GM21619 (cell line): ENCODE measurements around the gene LSM7.
"Not testable (repeated sequence)": the region's sequence is repeated elsewhere in the genome, so short reads cannot be mapped to it uniquely, and the experiment has no call there.

ENCODE experiments used
- ATAC-seq: cut with Tn5 transposase; IDR thresholded peaks from one replicate; pipeline ENCODE4 v1.9.1; 2021; ENCODE audit not compliant: unreplicated experiment

Gene LSM7

DNA sequence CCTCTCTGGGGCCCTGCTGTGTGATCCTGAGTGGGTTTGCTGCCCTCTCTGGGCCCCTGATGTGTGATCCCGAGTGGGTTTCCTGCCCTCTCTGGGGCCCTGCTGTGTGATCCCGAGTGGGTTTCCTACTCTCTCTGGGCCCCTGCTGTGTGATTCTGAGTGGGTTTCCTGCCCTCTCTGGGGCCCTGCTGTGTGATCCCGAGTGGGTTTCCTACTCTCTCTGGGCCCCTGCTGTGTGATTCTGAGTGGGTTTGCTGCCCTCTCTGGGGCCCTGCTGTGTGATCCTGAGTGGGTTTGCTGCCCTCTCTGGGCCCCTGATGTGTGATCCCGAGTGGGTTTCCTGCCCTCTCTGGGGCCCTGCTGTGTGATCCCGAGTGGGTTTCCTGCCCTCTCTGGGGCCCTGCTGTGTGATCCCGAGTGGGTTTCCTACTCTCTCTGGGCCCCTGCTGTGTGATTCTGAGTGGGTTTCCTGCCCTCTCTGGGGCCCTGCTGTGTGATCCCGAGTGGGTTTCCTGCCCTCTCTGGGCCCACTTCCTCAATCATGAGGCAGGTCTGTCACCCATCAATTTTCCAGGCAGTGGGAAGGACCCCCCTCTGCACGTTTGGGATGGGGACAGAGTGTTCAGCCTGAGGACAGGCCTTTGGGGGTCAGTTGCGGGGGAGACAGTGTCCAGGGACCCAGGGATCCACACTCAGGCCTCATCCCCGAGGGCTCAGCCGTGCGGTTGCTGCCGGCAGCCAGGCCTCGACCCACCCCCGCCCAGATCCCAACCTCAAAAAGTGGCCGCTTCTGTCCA, 46.9 kb downstream of the LSM7 start:
- not testable (repeated sequence) for ATAC-seq

DNA sequence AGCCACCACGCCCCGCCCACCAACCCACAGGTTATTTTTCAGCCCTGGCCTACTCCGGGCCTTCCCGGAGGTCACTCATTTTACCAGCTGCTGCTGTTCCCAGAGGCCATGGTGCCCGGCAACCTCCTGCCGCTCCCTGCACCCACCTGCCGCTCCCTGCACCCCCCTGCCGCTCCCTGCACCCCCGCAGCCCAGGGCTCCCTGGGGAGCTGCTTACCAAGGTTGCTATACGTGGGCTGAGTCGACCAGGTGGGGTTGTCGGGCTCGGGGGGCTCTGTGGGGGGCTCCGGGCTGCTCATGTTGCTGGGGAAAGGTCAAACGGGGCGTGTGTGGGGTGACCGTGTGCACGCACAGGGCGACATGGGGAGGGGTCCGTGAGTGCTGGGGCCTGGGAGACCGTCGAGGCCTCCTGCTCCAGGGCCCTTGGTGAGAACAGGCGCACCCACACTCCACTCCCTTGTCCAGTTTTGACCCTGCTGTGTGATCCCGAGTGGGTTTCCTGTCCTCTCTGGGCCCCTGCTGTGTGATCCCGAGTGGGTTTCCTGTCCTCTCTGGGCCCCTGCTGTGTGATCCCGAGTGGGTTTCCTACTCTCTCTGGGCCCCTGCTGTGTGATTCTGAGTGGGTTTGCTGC, 47.6 kb downstream of the LSM7 start:
- no peak for ATAC-seq

DNA sequence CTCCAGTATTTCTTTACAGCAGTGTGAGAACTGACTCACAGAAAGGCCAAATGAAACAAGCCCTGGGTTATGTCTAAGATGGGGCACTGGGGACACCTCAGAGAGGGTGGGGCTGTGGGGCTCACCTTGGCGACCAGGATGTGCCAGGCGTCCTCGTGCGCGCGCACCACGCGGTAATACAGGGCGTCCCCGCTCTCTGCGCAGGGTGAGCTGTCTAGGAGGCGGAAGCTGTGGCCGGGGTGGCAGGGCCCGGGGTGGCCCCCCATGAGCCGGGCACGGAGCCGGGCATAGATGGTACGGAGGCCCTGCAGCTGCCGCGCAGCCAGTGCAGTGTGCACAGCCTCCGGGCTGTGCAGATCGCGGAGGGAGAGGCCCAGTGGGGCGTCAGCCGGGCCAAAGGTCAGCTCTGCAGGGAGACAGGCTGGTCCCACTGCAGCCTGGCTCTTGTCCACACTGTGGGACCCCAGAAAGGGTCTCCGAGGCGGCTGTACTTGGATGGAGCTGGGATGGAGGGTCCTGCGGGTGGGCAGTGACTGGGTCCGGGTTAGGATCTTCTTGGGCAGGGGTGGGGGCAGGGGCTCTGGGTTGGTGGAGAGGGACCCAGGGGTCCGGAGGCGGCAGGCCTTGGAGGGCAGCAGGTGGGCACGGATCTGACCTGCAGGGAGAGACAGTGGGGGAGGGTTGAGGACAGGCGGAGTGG, 49.8 kb downstream of the LSM7 start:
- ATAC-seq: no peak

DNA sequence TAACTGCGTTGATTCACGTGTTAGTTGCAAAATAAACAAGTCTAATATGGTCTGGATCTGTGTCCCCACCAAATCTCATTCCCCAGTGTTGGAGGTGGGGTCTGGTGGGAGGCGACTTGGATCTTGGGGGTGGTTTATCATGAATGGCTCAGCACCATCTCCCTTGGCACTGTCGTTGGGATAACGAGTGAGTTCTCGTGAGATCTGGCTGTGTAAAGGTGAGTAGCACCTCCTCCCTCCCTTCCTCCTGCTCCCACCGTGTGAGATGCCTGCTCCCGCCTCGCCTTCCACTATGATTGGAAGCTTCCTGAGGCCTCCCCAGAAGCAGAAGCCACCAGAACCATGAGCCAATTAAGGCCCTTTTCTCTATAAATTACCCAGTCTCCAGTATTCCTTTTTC, 51.2 kb downstream of the LSM7 start:
- ATAC-seq: no peak

DNA sequence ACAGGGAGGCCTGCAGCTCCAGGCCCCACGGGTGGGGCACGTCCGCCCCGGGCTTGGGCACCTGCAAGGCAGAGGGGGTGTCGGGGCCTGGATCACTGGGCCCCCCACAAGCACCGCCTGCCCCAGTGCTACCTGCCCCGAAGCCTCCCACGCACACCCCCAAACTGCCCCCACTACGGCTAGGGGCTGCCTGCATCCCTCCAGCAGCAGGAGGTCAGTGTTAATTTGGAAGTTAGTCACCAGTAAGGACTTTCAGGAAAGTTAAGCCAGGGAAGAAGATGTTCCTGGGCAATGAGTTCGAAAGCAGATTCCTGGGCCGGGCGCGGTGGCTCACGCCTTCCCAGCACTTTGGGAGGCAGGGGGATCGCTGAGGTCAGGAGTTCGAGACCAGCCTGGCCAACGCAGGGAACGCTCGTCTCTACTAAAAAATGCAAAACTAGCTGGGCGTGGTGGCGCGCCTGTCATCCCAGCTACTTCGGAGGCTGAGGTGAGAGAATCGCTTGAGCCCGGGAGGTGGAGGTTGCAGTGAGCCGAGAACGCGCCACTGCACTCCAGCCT, 51.9 kb downstream of the LSM7 start:
- no peak for ATAC-seq

DNA sequence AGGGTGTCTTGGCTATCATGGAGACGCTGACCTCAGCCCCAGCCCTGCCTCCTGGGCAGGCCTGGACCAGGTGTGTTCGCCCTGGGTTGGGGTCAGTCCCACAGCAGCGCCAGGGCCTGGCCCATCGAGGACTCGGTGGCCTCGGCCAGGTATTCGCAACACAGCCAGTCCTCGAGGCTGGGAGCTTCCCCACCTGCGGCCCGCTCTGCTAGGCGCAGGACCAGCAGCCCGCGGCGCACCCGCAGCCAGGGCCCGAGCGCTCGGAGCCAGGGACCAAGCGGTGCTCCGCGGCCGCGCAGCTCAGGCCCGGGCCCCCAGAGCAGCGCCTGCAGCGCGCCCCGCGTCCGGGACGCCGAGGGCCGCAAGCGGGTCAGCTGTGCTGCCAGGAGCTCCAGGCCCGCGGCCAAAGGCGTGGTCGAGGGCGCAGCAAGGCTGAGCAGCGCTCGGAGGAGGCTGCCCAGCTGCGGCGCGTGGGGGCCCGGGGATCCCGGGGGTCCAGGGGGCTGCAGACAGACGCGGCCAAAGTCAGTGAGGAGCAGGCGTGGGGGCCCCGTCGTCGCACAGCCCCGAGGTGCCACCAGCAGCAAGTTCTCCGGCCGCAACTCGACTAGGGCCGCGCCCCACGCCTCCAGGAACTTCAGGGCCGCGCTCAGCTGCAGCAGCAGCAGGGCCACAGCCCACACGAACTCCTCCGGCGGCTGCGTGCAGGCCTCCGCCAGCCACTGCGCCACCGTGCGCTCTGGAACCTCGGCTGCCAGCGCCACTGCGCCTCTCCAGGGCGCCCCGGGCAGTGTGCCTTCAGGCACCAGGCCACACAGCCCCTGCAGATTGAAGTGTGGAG, 52.6 kb downstream of the LSM7 start:
- ATAC-seq: no peak

DNA sequence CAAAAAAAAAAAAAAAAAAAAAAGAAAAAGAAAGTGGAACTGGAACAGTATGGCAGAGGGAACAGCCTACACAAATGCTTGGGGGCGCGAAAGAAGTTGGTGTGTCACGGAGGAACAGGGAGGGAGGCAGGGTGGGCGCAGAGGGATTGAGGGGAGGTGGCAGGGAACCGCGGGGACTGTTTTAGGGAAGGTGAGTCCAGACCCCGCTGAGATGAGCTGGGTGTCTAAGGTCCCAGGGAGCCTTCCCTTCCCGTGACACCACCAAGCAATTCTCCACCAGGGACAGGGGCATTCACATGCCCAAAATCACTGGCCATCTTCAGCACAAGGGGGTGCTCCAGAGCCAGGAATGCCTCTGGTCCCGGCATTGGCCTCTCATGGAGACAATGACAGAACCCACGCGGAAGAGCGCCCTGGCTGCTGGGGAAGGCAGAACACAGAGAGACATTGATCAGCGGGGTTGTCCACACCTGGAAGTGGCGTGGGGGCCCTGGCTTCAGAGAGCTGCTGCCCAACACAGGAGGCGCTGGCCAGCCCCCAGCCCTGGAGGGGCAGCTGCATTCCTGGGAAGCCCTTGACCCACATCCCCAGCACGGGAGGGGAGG, 53.4 kb downstream of the LSM7 start:
- ATAC-seq: no peak

DNA sequence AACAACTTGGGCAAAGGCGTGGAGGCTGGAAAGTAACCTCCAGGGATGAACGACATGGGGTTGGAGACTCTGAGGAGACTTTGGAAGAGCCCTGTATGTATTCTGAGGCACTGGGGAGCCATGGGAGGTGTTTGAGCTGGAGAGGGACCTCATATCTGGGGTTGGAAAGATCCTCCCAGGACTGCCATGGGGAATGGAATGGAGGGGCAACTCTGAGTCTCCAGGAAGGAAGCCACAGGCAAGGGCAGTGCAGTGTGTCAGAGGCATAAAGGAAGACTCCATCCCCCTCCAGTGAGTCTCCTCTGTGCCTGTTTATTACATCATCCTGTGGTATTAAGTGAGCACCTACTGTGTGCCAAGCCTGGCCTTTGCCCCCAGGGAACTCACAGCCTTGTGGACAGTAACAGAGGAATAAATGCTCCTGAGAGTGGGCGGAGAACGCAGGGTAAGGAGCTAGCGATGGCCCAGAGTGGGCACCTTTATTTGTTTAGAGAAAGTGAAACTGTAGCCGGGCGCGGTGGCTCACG, 54.1 kb downstream of the LSM7 start:
- no peak for ATAC-seq

DNA sequence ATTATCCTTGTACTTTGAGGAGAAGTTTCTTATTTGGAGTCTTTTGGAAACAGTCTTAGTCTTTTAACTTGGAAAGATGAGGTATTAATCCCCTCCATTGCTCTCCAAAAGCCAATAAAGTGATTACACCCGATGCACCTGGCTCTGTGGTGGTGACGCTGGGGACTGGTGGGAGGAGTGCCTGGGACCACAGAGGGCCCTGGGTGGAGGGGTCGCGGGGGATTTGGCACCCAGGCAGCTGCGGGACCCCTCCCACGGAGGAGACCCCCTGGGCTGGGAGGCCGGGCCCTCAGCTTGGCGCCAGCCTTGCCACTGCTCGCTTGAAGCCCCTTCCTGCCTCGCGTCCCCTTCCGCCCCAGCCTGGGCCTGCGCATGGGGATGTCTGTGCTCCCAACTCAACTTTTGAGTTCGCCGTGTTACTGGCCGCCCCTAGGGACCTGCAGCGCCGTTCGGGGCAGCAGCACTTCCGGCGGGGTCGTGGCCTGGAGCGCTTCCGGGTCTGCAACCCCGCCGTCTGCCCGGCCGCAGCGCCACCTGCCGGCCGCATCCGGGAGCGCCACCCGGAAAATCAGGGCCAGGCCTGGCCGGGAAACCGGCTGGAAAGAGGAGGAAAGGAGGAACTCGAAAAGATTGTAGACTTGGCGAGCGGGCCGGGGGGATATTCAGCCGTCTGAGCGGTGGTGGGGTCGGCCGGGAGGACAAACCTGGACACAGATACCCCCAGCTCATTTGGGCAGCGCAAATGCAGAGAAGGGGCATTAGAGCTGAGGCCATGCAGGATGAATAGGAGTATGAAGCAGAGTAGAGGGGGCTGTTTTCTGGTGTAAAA, 54.8 kb downstream of the LSM7 start:
- peak; percentile 30 for ATAC-seq
